HG02642 (cell line): ENCODE data around the gene LRP5.
"Not testable (repeated sequence)": the region's sequence is repeated elsewhere in the genome, so short reads cannot be mapped to it uniquely, and the experiment has no call there.

Source experiments
- ATAC-seq: cut with Tn5 transposase; IDR thresholded peaks from one replicate; pipeline ENCODE4 v1.9.1; 2021; ENCODE audit warnings: mild to moderate bottlenecking; ENCODE audit not compliant: unreplicated experiment, poor library complexity

The LRP5 gene

DNA sequence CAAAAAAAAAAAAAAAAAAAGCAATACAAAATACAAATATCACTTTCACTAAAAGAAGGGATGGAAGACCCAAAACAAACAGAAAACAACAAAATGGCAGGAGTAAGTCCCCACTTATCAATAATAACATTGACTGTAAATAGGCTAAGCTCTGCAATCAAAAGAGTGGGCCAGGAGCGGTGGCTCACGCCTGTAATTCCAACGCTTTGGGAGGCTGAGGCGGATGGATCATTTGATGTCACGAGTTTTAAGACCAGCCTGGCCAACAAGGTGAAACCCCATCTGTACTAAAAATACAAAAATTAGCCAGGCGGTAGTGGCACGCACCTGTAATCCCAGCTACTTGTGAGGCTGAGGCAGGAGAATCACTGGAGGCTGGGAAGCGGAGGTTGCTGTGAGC is 138.3 kb downstream of the LRP5 start:
- ATAC-seq: no peak

- ATAC-seq: no peak
These were observed 142.4 kb downstream of the LRP5 start for GRCh38 chr11:68454767-68455166.

GRCh38 chr11:68455485-68455884 is 143.1 kb downstream of the LRP5 start:
- no peak for ATAC-seq

DNA sequence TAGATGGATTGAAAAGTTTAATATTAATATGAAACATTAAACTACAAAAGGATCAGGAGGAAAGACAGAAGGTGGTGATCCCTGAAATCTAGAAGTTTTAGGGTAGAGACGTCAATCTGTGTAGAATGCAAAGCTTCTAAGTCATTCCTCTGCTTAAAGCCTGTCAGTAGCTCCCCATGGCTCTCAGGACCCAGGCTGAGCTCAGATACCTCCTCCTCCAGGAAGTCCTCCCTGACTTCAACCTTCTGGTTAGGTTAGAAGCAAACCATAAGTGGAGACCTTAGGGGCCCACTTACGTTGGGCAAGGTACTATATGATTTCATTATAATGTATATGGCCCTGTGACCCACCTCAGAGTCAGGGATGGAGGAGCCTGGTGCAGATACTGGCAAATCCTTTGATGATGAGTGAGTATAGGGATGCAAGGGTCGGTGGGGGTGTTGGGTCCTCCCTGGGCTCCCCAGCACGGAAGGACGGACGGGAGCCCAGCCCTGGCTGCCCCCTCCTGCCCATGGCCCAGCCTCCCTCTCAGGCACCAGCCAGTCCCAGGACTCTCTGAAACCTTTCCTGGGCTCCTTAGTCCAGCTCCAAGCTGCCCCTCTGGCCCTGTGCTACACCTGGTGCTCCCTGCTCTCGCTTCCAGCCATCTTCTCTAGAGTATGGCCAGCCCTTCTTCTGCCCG is 145.0 kb downstream of the LRP5 start:
- no peak for ATAC-seq

DNA sequence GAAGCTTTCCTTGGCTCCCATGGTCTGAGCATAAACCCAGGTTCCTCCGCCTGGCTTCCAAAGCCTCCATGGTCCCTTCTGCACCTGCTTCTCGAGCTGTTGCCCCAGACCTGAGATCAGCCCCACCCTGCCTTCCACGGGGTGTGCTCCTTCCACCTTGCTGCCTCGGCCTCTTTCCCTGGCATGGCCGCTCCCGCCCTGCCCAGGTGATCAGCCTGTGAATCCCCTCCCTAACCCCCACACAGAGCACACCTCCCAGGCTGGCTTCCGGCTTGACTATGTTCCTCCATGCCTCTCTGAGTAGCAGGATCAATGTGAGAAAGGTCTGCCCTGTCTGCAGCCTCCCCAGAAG is 145.5 kb downstream of the LRP5 start:
- ATAC-seq: no peak

- not testable (repeated sequence) for ATAC-seq
These were observed 145.9 kb downstream of the LRP5 start for GRCh38 chr11:68458340-68458739.

DNA sequence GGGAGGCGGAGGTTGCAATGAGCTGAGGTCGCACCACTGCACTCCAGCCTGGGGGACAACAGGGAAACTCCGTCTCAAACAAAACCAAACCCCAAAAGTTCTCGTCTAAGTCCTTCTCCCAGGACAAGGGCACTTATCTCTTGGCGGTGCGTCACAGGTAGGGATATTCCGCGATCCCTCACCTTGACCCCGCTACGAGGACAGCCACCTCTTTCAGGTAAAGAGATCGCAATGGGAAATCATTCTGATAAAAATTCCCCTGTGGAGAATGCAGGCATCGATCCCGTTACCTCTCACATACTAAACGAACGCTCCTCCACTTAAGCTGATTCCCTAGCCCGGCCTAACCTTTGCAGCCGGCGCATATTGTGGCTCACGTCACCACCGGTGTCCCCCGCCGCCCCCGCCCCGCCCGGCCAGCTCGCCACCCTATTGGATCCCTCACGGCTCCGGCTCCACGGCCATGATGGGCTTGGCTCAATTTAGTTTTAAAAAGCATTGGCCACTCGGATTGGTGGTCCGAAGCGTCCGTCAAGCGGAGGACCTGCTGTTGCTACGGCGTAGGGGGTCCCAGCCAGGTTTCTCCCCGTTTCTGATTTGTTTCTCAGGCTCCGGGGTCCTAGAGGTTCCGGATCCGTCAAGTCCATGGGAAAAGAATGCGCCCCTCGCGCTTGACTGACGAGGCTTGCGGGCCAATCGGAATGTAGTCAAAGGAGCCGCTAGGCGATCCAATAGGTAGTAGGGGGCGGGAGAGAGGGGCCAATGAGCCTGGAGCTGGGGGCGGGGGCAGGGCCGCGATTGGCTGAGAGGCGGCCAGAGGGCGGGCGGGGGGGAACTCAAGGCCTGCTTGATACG is 147.7 kb downstream of the LRP5 start:
- peak; percentile 87 for ATAC-seq

- peak; percentile 43 for ATAC-seq
These were observed 148.6 kb downstream of the LRP5 start, which contains the start of gene PPP6R3 for GRCh38 chr11:68460741-68461574. PPP6R3 (plus strand) TSS chr11:68460752; CDS start chr11:68537665, 76,913 bp downstream.

DNA sequence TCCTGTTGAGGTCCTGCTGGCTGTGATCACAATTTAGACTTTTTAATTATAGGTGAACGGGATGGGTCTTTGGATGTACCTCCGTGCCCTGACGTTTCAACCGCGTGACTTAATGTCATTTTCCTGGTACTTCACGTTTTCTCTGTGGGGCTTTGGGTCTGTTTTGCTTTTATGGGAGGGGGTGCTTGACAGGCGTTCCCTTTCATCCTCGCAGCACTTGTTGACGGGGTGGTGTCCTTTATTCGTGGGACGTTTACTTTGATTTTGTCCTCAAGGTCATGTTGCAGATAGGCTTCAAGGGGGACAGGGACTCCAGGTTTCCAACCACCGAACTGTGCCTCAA is 149.2 kb downstream of the LRP5 start:
- ATAC-seq: no peak

GRCh38 chr11:68463714-68464113 is 151.3 kb downstream of the LRP5 start:
- ATAC-seq: no peak

DNA sequence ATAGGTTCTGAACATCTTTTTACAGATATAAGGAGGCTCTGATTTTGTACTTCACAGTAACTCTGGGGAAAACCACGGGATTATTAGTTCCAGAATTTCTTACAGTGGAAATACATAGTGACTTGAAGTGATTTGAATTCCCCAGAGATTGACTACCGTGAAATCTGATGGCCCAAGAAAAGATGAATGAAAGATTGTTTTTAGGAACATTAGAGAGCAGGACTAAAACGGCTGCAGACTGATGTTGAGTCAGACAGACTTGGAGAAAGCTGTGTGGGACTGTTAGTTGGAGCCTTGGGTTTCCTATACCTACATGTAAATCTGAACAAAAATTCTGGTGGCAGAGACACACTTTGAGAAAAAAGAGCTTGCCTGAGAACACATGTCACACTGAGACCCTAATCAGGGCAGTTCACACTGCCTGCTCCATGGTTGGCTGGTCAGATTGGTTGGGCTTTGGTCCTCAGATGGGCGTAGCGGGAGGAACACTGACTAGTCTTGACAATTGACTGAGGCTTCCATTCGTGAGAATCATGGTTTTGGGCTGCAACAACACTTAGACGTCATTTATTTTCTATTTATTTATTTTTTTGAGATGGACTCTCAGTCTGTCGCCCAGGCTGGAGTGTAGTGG is 154.9 kb downstream of the LRP5 start:
- ATAC-seq: no peak

DNA sequence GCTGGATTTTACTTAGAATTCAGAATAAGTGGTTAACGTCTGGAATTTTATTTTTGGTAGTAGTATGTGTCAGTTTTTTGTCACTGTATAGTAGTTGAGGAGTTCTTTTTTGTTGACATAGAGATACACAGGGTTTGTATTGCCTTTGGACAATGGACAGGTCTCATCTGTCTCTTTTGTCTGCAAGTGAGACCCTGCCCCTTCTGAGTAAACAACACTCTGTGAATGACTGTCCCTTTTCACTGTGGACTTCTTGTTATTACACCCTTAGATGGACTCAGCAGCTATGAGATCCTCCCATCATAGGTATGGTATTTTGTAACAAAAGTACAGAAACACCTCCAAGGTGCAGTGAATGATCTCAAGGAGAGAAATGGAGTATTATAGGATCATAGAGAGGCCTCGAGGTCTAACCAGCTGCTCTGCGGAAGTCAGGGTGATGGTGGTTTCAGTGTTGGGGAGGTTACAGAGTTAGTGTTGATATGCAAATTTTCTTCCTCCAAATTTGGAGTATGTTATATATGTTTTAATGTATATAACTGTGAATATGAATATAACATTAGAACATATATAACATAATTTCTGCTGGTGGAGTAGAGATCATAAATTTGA is 155.9 kb downstream of the LRP5 start:
- ATAC-seq: no peak

DNA sequence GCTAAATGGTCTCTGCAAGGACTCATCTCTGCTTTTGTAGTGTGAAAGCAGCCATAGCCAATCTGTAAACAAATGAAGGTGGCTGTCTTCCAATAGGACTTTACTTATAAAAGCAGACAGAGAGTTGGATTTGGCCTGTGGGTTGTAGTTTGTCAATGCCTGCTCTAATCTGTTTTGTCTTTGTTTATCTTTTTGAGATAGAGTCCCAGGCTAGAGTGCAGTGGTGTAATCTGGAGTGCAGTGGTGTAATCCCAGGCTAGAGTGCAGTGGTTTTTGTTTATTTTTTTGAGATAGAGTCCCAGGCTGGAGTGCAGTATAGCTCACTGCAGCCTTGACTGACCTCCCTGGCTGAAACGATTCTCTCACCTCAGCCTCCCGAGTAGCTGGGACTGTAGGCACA is 156.7 kb downstream of the LRP5 start:
- ATAC-seq: no peak

- no peak for ATAC-seq
These were observed 157.3 kb downstream of the LRP5 start for GRCh38 chr11:68469642-68470041.

DNA sequence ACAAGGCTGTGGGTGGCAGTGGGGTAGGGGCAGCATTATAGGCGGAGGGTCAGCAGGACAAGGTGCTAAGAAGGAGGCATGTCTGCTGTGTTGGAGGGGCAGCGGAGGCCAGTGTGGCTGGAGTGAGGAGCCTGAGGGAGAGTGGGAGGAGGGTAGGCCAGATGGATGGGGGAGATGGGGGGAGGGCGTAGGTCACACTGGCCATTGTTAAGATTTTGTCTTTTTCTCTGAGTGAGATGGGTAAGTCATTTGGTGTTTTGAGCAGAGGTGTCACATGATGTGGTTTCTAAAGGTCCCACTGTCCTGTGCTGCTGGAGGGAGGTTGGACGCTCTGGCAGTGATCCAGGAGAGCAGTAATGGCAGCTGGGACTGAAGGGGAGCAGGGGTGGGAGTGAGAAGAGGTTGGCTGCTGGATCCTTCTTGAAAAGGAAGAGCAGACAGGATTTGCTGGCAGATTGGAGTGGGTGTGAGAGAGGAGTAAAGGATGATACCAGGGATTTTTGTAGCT is 158.0 kb downstream of the LRP5 start:
- ATAC-seq: no peak

- ATAC-seq: no peak
These were observed 159.3 kb downstream of the LRP5 start for GRCh38 chr11:68471360-68472340.

DNA sequence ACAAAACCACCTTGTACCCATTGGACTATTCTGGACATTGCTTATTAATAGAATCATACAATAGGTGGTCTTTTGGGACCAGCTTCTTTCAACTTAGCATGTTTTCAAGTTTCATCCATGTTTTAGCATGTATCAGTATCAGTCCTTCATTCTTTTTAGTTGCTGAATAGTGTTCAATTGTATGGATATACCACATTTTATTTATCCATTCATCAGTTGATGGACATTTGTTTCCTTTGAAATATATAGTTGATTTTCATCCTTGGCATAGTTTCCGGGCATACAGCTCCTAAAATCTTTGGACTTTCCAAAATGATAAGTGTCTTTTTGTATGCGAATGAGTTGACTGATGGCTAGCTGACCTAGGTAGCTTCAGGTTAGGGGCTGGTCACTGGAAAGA is 160.4 kb downstream of the LRP5 start:
- no peak for ATAC-seq

DNA sequence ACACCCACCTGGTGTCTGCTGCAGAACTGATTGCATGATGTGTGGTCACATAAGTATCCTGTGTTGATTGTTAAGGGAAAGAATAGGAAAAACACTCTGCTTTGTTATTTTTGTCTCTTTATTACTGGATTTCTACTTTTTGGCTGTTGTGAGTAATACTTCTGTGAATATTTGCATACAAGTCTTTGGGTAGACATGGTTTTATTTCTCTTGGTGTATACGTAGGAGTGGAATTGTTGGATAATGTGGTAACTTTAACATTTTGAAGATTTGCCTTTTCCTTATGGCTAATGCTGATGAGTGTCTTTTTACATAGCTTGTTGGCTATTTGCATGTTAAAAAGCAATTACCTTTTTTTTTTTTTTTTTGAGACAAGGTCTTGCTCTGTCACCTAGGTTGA is 161.3 kb downstream of the LRP5 start:
- ATAC-seq: no peak

GRCh38 chr11:68475626-68476025 is 163.2 kb downstream of the LRP5 start:
- not testable (repeated sequence) for ATAC-seq
